ENCODE results near the gene SLC25A22.

SLC25A22 gene

GRCh38 chr11:802693-803466 lies 4.8 kb upstream of the SLC25A22 start:
- no peak for DNase-seq

- no peak for DNase-seq
Observed at GRCh38 chr11:802018-802617, 4.0 kb upstream of the SLC25A22 start.

- no peak for DNase-seq
Observed at GRCh38 chr11:801097-801780, 3.2 kb upstream of the SLC25A22 start.

GRCh38 chr11:800473-800872 lies 2.4 kb upstream of the SLC25A22 start:
- no peak for DNase-seq

- DNase-seq: no peak
Observed at GRCh38 chr11:799641-800316, 1.7 kb upstream of the SLC25A22 start.

- peak; percentile 47 for DNase-seq
Observed at GRCh38 chr11:797296-798092, 587 bp downstream of the SLC25A22 start.

- DNase-seq: no peak
Observed at GRCh38 chr11:796565-797295, 1.4 kb downstream of the SLC25A22 start.

- DNase-seq: peak; percentile 60
Observed at GRCh38 chr11:795634-796564, 2.2 kb downstream of the SLC25A22 start.

- no peak for DNase-seq
Observed at GRCh38 chr11:794766-795633, 3.1 kb downstream of the SLC25A22 start.

- no peak for DNase-seq
Observed at GRCh38 chr11:794013-794765, 3.9 kb downstream of the SLC25A22 start.

- no peak for DNase-seq
Observed at GRCh38 chr11:793556-793955, 4.5 kb downstream of the SLC25A22 start.

GRCh38 chr11:792873-793272 lies 5.2 kb downstream of the SLC25A22 start:
- DNase-seq: no peak

GRCh38 chr11:792535-792821 lies 5.6 kb downstream of the SLC25A22 start:
- DNase-seq: no peak

- no peak for DNase-seq
Observed at GRCh38 chr11:791658-792534, 6.2 kb downstream of the SLC25A22 start.

- DNase-seq: no peak
Observed at GRCh38 chr11:790721-791564, 7.1 kb downstream of the SLC25A22 start.

GRCh38 chr11:789943-790342 lies 8.1 kb downstream of the SLC25A22 start, which contains the start of gene CEND1:
Gene CEND1 (minus strand): TSS chr11:790090. CDS start chr11:788576, 1,514 bp downstream.
- no peak for DNase-seq

Measured in activated CD4-positive, alpha-beta T cell treated with anti-CD3 and anti-CD28 coated beads for 1 hour (primary cell).